Measurements from ENCODE around the gene CD6.

Gene CD6

DNA sequence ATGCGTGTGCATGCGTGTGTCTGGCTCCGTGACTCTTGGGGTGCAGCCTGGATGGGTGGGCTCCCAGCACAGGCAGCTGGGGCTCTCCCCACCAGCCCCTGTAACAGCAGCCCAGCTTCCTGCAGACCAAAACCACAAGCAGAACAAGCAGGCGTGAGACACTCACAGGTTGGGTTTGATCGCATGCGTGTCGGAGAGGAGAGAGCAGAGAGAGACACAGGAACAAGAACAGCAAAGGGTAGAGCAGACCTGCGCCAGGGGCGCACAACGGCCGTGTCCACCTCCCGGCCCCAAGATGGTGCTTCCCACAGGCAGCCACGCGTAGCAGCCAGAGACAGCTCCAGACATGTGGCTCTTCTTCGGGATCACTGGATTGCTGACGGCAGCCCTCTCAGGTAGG lies at the start of gene CD6:
TSS of gene CD6 (plus strand) at position 161 of the 400 bp plus-strand sequence. CDS start at position 347, 186 bp downstream.
- no peak for DNase-seq

DNA sequence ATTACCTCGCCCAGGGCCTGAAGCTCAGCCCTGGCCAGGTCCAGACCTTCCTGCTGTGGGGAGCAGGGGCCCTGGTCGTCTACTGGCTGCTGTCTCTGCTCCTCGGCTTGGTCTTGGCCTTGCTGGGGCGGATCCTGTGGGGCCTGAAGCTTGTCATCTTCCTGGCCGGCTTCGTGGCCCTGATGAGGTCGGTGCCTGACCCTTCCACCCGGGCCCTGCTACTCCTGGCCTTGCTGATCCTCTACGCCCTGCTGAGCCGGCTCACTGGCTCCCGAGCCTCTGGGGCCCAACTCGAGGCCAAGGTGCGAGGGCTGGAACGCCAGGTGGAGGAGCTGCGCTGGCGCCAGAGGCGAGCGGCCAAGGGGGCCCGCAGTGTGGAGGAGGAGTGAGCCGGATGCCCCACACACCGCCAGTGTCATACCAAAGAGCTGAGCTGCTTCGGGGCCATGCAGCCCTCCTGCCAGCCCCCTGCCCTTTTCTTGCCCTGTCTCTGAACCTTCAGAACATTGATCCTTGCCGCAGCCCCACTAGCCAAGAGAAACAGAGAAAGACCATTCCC lies 49.6 kb upstream of the CD6 start:
- DNase-seq = no peak

DNA sequence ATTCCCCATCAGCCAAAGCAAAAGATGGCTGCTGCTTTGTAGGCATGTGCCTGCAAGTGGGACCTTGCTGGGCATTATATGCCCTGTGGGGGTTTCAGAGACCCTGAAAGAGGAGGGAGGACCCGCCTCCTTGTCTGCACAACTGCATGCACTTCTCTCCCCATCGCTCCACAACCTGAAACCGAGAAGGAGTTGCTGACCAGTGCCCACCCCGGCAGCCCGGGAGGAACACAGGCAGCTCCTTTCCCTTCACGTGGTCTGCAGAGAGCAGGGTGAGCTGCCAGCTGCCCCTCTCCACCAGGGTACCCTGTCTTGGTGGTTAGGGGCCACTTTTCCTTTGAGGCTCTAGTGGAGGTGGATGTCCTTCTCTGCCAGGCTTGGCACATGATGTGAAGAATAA lies 48.6 kb upstream of the CD6 start:
- DNase-seq = no peak

GRCh38 chr11:60923326-60923725 lies 48.2 kb upstream of the CD6 start:
- DNase-seq = no peak

GRCh38 chr11:60923800-60924109 lies 47.7 kb upstream of the CD6 start:
- no peak for DNase-seq

GRCh38 chr11:60924110-60924905 lies 47.2 kb upstream of the CD6 start, which contains the start of gene TMEM132A:
TSS of gene TMEM132A (plus strand) at chr11:60924460. CDS start at chr11:60924634, 174 bp downstream.
- DNase-seq = no peak

- no peak for DNase-seq
Observed at GRCh38 chr11:60924906-60925853, 46.3 kb upstream of the CD6 start.

DNA sequence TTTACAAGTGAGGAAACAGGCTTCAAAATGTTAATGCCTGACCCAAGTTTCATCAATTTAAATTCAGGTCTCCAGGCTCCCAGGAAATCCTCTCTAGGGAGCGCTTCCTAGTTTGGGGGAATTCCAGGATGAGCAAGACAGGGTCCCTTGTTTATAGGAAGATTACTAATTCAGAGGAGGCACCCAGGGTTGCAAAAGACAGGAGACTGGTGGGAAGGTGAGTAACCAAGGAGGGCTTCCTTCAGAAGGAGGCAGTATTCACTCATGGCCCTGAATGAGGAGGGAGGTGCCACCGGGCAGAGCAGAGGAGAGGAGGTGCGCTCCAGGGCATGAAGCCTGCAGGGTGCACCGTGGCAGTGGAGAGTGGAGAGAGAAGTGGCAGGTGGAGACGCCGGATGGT lies 45.6 kb upstream of the CD6 start:
- DNase-seq = no peak

DNA sequence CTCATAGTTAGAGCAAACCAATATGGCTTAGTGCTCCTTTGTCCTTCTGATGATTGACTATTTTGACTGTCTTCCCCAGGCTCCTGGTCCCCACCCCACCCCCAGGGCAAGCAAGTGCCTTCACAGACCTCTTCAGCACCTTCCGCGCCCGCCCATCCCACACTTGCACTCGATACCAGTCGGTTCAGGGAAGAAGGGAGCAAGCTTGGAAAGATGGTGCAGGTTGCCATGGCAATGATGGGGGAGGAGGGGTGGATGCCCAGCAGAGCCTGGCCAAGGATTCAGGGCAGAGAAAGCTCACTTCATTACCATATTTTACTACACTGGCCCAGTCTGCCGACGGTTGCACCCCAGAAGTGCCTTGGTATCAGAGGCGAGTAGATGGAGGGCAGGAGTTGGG lies 45.0 kb upstream of the CD6 start:
- DNase-seq = no peak

DNA sequence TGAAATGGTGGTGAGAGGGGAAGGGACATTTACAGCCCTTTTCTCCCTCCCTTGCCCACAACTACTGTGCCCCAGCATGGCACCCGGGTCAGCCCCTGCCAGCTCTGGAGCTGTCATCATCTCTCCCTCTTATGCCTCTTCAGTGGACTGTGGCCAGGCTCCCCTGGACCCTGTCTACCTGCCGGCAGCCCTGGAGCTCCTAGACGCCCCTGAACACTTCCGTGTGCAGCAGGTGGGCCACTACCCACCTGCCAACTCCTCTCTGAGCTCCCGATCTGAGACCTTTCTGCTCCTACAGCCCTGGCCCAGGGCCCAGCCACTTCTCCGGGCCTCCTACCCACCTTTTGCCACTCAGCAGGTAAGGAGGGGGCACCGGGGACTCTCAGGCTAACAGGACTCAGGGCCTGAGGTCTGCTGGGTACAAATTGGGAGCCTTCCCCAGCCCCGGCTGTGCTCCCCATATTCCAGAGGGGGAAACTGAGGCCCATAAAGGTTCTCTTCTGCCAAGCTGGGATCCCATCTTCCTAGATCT lies 44.4 kb upstream of the CD6 start:
- DNase-seq = no peak

GRCh38 chr11:60927600-60927999 lies 43.9 kb upstream of the CD6 start:
- no peak for DNase-seq

DNA sequence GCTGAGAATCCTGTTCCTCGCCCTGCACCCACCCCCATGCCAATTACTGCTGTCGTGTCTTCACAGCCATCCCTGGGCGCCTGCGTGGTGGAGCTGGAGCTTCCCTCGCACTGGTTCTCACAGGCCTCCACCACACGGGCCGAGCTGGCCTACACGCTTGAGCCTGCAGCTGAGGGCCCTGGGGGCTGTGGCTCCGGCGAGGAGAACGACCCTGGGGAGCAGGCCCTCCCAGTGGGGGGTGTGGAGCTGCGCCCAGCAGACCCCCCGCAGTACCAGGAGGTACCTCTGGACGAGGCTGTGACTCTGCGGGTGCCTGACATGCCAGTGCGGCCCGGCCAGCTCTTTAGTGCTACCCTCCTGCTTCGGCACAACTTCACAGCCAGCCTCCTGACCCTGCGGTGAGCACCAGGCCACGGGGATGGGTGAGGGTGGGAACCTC lies 42.9 kb upstream of the CD6 start:
- DNase-seq = no peak

DNA sequence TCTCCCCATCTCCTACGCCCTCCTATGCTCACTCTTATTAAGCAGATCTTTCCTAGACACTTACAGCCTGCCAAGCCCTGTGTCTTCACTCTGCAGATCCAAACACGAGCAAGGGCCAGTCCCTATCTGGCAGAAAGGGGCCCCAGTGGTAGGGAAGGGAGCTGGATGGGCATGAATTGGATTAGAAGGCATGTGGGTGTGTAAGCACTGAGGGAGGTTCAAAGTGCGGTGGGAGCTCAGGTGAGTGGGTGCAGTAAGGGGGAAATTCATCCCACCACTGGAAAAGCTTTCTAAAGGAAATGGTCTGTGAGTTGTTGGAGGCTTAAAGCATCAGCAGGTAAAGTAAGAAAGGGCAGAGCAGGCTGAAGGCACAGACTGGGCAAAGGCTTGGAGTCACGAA lies 41.7 kb upstream of the CD6 start:
- DNase-seq = no peak

DNA sequence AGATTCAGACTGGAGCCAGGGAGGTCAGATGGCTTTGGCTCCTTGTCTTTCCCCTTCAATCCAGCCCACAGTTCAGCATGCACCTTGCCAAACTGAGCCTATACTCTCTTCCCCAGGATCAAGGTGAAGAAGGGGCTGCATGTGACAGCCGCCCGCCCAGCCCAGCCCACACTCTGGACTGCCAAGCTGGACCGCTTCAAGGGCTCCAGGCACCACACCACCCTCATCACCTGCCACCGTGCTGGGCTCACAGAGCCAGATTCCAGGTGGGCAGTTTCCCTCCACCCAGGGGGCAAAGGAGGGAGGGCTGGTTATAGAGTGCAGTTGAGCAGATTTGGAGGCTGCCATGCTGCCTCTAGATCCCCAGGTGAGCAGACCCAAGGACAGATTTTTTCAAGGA lies 41.1 kb upstream of the CD6 start:
- no peak for DNase-seq

DNA sequence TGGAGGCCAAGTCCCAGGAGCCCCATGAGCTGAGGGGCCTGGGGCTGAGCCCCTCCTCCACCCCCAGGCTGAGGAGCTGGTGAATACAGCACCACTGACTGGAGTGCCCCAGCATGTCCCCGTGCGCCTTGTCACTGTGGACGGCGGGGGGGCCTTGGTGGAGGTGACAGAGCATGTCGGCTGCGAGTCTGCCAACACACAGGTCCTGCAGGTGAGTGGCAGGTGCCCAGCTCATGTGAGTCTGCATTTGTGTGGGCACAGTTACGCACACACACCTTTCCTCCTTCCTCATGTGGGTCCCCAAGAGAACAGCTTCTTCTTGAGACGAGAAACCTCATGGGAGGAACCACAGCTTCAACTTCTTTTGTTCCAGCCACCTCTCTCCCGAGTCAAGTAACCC lies 39.6 kb upstream of the CD6 start:
- DNase-seq = no peak

GRCh38 chr11:60932605-60933356 lies 38.7 kb upstream of the CD6 start:
- no peak for DNase-seq

DNA sequence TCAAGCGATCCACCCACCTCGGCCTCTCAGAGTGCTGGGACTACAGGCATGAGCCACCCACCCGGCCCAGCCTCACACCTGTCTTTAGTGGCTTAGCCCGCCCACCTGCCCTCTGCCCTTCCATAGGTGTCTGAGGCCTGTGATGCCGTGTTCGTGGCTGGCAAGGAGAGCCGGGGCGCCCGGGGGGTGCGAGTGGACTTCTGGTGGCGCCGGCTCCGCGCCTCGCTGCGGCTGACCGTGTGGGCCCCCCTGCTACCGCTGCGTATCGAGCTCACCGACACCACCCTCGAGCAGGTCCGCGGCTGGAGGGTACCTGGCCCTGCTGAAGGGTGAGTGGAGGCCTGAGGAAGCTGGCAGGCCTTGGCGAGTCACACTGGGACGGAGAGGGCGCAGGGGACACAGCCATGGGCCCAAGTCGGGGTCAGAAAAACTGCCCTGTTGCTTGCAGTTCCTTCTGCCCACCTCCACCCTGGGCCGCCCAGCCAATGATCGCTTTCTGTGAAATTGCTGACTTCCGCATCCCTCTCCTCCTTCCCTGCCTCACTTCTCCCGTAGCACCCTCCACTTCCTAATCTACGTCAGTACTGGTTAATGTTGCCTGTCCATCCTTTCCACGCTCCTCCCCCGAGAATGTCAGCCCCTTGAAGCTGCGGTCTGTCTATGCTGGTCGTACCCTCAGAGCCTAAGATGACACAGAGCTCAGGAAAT lies 37.9 kb upstream of the CD6 start:
- DNase-seq = no peak

- no peak for DNase-seq
Observed at GRCh38 chr11:60934124-60934789, 37.2 kb upstream of the CD6 start.

- DNase-seq = no peak
Observed at GRCh38 chr11:60934790-60935605, 36.5 kb upstream of the CD6 start.

DNA sequence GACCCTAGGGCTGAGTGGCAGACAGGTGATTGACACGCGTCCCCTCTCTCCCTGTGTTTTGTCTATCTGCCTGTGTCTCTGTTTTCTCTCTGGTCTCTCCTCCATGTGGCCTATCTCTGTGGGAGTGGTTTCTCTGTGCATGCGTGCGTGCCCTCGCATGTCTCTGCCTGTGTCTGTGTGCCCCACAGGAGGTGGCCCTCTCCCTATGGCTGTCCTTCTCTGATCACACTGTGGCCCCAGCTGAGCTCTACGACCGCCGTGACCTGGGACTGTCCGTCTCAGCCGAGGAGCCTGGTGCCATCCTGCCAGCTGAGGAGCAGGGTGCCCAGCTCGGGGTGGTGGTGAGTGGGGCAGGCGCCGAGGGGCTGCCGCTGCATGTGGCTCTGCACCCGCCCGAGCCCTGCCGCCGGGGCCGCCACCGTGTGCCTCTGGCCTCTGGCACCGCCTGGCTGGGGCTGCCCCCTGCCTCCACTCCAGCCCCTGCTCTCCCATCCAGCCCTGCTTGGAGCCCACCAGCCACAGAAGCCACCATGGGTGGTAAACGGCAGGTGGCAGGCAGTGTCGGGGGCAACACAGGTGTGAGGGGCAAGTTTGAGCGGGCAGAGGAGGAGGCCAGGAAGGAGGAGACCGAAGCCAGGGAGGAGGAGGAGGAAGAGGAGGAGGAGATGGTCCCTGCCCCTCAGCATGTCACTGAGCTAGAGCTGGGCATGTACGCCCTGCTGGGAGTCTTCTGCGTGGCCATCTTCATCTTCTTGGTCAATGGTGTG lies 35.6 kb upstream of the CD6 start:
- no peak for DNase-seq
